Measurements from ENCODE around the gene MACF1.

The MACF1 gene

DNA sequence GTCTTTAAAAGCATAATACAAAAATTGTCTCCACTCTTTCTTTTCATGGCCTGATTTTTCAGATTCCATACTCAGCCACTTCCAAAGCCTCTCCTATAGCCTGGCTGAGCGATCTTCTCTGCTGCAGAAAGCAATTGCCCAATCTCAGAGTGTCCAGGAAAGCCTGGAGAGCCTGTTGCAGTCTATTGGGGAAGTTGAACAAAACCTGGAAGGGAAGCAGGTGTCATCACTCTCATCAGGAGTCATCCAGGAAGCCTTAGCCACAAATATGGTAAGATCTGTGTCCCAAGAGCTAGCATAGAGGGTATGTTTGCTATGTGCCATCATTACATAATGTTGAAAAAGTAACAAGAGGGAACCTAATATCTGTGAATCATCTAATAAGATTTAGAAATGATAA, 156.2 kb downstream of the MACF1 start:
- peak; percentile 48 to 78 for DNase-seq

DNA sequence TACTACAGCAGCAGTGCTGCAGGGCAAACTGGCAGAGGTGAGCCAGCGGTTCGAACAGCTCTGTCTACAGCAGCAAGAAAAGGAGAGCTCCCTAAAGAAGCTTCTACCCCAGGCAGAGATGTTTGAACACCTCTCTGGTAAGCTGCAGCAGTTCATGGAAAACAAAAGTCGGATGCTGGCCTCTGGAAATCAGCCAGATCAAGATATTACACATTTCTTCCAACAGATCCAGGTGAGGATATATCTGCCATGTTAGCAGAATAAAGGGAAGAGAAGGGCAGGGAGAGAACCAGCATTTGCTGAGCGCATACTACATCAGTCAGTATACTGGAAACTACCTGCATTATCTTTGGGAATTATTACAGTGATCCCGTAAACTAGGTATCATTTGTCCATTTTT, 157.0 kb downstream of the MACF1 start:
- no peak for DNase-seq

DNA sequence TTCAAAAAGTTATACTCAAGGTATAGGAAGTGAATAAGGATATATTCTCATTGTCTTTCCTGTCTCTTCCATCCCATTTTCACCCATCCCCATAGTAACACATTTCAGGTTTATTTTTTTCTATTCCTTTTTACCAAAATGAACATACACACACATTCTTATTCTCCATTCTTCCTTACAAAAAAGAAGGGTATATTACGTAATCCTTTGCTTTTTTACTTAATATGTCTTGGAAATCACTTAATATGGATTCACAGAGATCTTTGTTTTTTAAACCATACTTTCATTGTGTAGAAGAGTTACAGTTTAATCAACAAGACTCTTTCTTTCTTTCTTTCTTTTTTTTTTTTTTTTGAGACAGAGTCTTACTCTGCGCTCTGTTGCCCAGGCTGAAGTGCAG, 158.8 kb downstream of the MACF1 start:
- no peak for DNase-seq

DNA sequence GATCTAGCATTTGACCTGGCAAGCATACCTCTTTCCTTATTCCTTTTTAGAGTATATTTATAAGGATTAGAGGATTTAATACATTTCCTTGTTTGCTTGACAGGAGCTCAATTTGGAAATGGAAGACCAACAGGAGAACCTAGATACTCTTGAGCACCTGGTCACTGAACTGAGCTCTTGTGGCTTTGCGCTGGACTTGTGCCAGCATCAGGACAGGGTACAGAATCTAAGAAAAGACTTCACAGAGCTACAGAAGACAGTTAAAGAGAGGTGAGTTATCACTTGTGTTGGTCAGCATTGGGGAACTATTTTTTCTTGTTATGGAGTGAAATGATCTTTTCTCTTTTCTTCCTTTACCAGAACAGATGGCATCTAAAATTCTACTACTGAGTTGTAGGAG, 163.6 kb downstream of the MACF1 start:
- DNase-seq = no peak

DNA sequence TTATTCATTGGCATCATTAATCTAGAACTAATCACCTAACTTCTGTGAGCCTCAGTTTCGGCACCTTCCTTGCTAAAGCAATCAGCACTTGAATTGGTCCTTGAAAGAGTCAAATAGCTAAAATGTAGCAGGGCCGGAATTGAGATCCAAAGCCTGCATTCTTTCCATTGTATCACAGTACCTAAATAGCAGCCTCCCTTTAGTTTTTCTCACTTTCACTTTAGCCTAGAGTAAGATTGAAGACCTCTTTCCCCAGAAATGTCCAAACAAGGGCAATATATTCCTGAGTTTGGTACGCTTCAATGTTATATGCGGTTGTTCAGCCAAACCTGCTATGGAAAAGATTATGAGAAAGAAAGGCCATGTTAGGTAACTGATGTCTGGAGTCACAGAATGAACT, 165.1 kb downstream of the MACF1 start:
- DNase-seq = no peak

DNA sequence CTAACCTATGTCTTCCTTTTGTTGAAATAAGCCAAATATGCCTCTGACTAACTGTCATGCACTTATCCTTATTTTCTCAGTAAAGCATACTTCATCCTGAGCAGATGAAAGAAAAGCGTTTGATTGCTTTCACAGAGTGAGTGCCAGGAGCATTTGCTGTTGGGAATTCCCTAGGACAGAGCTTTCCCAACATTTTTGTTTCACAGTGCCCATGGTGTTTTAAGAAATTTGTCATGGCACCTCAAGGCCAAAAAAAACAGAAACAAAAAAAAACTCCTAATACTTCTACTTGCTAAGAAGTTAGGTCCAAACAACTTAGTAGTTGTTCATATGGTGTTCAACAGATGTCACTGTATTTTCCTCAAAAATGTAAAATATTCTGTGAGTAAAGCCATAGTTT, 166.1 kb downstream of the MACF1 start:
- DNase-seq = no peak

DNA sequence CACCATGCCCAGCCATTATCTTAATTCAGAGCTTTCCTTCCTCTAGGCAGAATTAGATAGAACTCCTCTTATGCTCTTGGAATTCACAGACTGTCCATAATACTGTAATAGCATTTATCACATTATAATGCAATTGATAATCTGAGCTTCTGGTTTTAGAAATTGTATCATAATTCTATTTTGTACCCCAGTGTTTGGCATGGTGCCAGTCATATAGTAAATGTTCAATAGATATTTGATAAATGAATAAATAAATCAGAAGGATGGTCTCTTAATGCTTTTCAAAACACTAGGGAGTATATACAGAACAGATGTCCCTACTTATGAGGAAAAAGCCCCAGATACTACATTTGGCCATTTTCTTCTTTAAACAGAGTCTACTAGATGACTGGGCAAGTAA, 167.6 kb downstream of the MACF1 start:
- no peak for DNase-seq

DNA sequence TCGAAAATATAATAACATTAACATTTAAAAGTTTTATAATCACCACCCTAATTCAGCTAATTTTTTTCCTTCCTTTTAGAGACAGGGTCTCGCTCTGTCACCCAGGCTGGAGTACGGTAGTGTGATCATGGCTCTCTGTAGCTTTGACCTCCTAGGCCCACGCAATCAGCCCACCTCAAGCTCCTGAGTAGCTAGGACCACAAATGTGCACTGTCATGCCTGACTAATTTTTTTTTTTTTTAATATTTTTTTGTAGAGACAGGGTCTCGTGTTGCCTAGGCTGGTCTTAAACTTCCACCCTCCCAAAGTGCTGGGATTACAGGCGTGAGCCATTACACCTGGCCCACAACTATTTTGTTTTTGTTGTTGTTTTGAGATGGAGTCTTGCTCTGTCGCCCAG, 172.2 kb downstream of the MACF1 start:
- no peak for DNase-seq

DNA sequence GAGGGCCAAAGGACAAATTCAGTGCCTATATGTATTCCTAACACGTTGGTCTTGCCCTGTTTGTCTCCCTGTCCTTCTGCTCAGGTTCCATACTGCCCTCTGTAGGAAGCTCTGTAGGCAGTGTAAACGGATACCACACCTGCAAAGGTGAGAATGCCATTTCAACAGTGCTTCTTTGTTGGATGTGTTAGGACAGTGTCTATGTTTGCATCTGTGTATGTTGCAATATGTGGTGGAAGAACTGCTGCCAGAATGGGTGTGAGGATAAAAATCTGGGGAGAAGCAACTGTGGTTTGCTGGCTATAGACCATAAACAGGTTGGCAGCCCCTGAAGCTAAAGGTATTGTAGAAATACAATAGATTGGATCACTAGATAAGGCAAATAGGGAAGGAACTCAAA, 173.9 kb downstream of the MACF1 start:
- DNase-seq = no peak

DNA sequence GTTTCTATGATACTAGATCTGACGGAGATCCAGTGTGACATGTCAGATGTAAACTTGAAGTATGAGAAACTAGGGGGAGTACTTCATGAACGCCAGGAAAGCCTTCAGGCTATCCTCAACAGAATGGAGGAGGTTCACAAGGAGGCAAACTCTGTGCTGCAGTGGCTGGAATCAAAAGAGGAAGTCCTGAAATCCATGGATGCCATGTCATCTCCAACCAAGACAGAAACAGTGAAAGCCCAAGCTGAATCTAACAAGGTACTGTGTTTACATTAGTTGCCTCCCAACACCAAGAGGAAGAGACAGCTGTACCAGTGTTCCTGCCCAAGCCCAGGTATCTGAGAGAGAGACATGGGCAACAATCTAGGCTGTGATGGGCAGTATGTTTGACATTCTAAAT, 174.7 kb downstream of the MACF1 start:
- no peak for DNase-seq

DNA sequence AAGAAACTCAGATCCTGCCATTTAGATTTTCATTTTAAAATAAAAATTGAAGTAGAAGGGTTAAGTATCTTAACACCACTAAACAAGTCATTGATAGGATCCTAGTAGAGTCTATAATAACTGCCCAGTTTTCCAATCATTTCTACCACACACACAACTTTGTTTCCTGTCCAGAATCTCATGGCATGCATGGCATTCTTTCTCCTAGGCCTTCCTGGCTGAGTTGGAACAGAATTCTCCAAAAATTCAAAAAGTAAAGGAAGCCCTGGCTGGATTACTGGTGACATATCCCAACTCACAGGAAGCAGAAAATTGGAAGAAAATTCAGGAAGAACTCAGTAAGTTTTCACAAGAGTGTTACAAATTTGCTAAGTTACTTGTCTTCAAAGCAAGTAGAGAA, 175.5 kb downstream of the MACF1 start:
- no peak for DNase-seq

DNA sequence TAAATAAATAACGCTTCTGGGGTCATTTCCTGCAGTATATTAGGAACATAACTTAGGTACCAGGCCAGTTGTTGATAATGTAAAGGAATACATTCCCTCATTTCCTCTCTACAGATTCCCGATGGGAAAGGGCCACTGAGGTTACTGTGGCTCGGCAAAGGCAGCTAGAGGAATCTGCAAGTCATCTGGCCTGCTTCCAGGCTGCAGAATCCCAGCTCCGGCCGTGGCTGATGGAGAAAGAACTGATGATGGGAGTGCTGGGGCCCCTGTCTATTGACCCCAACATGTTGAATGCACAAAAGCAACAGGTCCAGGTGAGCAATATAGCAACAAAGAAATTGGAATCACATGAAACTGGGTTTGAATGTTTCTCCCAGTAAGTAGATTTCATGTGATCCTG, 177.3 kb downstream of the MACF1 start:
- DNase-seq = no peak

DNA sequence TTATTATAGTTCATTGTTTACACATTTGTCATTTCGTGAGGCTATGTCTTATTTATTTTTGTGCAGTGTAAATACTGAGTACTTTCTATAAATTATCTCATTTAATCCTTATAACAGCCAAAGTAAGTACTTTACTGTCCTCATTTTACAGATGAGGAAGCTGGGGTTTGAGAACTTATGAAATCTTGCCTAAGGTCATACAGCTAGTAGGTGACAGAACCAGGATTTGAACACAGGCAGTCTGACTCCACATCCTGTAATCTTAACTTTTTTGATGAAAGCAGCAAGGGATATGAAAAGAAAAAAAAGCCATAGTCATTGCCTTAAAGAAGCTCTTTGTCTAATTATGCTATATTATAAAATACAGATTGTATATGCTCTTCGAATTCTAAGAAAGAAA, 179.8 kb downstream of the MACF1 start:
- peak; percentile 47 to 48 for DNase-seq

DNA sequence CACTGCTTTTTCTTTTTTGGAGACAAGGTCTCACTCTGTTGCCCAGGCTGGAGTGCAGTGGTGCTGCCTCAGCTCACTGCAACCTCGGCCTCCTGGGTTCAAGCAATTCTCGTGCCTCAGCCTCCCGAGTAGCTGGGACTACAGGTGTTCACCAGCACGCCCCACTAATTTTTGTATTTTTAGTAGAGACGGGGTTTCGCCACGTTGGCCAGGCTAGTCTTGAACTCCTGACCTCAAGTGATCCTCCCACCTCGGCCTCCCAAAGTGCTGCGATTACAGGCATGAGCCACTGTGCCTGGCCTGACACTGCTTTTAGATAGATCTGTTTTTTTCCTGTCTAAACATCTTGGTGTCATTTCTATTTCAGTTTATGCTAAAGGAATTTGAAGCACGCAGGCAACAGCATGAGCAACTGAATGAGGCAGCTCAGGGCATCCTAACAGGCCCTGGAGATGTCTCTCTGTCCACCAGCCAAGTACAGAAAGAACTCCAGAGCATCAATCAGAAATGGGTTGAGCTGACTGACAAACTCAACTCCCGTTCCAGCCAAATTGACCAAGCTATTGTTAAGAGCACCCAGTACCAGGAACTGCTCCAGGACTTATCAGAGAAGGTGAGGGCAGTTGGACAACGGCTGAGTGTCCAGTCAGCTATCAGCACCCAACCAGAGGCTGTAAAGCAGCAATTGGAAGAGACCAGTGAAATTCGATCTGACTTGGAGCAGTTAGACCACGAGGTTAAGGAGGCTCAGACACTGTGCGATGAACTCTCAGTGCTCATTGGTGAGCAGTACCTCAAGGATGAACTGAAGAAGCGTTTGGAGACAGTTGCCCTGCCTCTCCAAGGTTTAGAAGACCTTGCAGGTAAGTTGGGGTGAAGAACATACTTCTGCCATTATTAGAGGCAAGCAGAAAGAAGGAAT, 180.8 kb downstream of the MACF1 start:
- DNase-seq = no peak

DNA sequence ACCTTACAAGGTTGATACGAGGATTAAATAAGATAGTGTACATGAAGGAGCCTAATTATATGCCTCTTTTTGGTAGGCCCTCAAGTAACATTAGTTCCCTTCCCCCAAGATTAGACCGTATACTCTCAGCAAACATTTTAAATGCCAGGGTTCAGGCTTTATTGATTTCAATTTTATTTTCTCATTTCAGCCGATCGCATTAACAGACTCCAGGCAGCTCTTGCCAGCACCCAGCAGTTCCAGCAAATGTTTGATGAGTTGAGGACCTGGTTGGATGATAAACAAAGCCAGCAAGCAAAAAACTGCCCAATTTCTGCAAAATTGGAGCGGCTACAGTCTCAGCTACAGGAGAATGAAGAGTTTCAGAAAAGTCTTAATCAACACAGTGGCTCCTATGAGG, 182.5 kb downstream of the MACF1 start:
- DNase-seq = no peak

DNA sequence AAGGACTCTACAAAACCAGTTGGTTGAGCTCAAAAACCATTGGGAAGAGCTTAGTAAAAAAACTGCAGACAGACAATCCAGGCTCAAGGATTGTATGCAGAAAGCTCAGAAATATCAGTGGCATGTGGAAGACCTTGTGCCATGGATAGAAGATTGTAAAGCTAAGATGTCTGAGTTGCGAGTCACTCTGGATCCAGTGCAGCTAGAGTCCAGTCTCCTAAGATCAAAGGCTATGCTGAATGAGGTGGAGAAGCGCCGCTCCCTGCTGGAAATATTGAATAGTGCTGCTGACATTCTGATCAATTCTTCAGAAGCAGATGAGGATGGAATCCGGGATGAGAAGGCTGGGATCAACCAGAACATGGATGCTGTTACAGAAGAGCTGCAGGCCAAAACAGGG, 183.0 kb downstream of the MACF1 start:
- no peak for DNase-seq

DNA sequence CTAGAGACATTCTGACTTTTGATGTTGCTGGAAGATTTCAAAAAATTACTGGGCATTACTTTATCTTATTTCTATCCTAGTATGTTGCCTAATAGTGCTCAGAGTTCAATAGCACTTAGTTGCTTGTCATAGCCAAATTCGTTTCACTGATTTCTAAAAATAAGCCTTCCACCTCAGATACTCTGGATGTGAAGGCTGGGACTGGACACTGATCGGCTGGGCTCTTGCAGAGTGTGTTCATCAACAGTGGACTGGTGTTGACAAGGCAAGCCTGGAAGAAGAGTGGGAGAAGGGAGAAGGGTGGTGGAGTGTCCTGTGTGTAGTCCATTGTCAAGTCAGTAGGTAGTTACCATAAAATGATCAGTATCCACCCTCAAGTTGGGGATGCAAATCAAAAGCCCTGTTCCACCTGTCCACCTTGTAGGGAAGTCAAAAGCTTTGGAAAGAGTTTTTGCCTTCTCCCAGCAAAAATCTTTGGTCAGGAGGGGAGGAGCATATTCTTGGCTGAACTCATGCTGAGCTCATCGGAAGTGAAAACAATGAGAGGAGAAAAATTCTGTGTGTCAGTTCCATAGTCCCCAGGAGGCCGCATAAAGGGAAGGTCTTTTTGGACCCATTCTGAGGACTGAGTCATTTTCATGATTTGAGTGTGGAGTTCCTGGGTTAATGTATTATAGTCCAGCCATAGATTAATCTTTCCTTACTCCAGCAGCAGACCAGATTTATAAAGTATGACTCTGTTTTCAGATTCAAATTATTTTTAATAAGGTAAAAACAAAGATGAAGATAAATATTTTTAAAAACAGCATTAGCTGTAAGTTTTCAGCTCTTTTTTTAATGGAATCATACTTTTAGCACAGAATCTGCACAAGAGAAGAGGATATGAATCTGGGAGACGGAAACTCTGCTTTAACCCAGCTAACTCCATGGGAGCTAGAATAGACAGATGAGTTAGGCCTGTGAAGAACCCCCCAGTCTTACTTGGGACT, 187.5 kb downstream of the MACF1 start:
- no peak for DNase-seq

DNA sequence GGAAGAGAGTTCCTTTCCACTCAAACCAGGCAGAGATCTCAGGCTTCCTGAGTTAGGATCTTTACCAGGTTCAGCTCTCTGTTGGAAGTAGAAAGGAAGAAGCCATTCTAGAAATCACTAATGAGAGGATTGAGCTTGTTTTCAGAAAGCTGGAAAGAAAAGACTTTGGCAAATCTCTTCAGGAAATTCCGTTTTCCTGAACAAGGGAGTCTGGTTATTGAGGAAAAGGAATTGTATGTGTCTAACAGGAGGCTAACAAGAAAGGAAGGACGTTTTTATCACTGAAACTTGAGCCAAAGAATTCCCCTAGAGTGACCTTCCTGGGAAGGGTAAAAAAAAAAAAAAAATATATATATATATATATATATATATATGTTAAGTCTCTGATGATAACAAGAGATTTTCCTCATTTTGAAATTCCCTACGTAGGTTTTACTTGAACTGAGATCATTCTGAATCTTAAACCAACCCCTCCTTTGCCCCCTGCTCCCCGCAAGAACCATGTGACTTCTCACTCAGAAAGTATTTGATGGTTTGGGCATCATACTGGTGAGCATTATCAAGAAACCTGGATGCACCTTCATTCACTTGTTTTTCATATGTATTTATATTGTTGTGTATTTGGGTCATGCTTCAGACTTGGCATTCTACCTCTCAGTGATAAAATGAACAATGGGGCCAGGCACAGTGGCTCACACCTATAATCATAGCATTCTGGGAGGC, 188.5 kb downstream of the MACF1 start:
- DNase-seq = no peak

DNA sequence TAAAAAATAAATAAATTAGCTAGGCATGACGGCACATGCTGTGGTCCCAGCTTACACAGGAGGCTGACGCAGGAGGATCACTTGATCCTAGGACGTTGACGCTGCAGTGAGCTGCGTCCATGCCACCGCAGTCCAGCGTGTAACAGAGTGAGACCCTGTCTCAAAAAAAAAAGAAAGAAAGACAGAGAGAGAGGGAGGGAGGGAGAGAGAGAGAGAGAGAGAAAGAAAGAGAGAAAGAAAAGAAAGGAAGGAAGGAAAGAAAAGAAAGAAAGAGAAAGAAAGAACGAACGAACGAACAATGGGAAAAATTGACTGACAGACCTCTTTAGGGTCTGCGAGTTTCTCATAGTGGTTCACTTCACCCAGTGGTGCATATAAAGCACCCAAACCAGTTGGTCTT, 189.2 kb downstream of the MACF1 start:
- DNase-seq = no peak

DNA sequence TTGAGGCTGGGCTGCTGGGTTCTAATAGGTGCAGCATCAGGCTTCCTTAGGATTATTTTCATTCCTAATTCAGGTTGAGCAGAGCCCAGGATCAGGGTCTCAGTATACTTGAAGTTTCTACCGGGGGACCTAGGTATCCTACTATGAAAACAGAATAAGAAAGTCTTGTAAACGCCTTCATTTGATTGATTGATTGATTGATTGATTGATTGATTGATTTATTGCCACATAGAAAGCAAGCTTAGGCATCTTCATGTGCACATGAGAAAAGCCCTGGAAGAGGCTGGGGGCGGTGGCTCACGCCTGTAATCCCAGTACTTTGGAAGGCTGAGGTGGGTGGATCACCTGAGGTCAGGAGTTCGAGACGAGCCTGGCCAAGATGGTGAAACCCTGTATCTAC, 189.6 kb downstream of the MACF1 start:
- no peak for DNase-seq

DNA sequence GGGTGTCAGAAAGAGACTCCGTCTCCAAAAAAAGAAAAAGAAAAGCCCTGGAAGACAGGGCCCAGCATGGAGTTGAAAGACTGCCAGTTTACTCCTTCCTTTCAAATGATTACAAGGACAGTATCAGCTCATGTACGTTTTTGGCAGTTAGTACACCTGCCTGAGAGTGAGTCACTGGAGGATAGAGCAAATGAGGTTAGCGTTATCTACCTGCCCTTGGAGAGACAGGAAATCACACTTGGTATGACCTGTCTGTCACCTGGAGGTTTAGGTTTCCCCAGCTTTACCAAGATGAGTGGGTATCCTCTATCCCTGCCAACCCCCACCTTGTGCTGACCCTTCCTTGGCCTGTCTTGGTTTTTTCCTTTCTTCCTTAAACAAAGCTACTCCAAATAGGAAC, 190.1 kb downstream of the MACF1 start:
- no peak for DNase-seq

DNA sequence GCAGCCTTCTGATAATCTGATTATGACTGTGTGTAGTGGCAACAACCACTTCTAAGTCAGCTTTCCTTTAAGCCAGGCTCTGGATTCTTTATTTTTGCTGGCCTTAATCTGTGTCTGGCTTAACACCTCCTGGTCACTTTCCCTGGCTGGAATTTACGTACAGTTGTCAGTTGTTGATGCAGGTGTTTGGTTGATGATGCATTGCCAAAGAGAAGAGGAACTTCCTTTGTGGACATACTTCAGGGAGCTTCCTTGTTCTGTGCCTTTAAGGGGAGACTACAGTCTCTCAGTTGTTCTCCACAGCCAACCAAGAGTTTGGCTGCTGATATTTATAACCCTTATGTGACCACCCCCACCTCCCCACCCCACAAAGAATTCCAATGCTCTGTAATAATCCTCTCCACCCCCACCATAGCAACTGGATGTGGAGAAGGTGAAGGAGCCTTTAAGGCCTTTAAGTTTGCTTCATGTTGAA, 190.9 kb downstream of the MACF1 start:
- DNase-seq = no peak

DNA sequence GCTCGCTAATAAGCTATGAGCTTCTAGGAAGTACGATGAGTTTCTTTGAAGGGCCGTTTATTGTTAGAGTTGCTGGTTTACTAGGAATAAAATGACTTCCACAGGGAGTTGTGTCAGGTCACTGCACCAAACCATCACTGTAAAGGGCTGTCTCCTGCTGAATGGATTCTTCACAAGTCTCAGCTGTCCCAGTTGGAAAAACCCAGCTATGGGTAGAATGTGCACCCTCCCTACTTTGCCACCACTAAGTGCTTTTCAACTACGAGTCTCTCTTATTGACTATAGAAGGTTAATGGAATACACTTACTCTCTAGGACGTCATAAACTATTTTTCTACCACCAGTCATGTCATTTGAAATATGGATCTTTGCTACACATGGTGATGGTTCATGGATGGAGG, 192.2 kb downstream of the MACF1 start:
- DNase-seq = no peak
